Activated CD4-positive, alpha-beta T cell treated with anti-CD3 and anti-CD28 coated beads for 4 hours (primary cell): ENCODE measurements around the gene HLA-DOB.

Experiments used
- DNase-seq, 2 donors: peaks; one replicate each; pipeline ENCODE4 v3.0.0-alpha.2; 2020

The HLA-DOB gene

GRCh38 chr6:32816746-32817204 is at the start of gene HLA-DOB:
HLA-DOB (minus strand) TSS chr6:32817002; CDS start chr6:32816951, 51 bp downstream.
- no peak for DNase-seq

DNA sequence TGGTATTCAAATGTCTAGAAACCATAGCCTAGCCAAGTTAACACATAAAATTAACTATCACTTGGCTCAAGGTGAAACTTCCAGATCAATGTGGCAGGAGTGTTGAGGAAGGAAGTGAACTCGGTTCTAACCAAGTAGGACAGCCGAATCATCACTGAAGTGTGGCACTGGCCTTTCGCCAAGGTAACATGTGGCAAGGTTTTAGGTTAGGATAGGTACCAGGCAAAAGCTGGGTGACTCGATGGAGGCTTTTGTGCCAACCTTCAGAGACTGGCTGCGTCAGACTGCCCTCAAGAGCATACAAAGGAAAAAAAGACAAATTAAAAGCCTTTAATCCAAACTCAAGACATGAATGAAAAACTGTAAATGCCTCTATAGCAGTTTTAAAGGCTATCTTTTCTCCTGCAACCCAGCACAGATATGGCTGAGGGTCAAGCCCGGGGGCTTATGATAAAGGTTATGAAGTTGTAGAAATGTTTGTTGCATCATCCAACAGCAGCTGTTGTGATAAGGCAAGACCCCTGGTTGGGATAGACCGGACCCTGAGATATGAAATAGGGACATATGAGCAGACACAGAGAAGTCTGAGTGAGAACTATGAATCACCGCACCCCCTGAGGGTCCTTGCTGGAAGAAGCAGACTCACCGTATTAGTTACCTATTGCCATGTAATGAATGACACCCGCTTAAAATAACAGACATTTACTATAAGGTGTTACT is 49.1 kb upstream of the HLA-DOB start:
- DNase-seq: no peak

DNA sequence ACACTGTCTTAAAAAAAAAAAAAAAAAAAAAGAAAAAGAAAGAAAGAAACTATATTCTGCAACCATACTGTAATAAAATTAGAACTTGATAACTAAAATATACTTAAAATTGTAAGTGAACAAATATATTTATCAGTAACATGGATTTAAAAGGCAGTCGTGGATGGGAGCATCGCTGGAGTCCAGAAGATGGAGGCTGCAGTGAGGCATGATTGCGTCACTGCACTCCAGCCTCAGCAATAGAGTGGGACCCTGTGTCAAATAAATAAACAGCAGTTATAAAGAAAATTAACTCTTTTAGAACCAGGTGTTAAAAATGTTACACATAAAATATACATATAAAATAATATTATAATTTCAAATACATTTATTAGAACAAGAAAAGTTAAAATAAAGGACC is 45.9 kb upstream of the HLA-DOB start:
- DNase-seq: no peak

- DNase-seq: no peak
Observed at GRCh38 chr6:32860674-32861073, 43.9 kb upstream of the HLA-DOB start.

DNA sequence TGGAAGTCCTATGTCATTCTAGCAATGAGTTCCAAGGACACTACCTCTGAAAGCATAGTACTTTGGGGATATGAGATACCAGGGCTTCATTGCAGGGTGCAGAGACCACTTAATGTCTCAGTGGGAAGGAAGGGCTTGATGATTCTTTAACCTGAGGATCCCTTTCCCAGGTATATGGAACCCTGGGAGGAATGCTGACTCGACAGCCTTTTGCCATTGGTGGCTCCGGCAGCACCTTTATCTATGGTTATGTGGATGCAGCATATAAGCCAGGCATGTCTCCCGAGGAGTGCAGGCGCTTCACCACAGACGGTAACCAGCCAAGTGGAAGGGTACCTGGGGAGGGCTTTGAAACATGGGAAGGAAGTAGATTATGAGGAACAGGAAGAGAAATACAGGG is 41.4 kb upstream of the HLA-DOB start:
- DNase-seq: no peak

GRCh38 chr6:32857156-32857891 is 40.5 kb upstream of the HLA-DOB start:
- DNase-seq: no peak

DNA sequence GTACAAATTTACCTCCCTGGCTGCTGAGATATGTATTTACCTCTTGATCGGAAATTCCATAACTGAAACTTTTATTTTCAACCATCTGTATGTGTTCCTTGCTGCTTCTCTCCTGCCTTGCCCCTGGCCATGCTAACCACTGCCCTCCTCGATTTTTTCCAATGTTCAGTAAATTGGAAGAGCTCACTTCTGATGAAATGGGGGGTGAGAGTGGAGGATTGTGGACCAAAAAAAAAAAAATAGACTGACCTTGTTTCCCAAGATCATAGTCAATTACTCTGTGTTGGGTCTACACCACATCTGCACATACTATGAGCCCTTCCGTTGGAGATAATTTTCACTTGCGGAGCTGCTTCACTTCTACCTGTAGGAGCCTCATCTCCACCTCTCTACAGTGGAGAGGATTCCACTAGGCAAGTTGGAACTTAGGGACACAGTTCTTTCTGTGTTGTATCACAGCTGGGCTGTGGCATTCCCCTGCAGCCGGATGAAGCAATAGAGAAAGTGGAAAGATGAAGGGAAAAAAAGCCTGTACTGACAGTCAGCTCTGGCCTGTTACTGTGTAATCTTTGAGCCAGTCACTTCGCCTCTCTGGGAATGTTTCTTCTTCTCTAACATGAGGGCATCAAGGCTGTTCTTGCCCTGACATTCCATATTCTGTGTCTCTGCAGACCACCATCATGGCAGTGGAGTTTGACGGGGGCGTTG is 38.8 kb upstream of the HLA-DOB start:
- no peak for DNase-seq

- DNase-seq: peak; percentile 72 to 79
Observed at GRCh38 chr6:32854376-32855178, 37.8 kb upstream of the HLA-DOB start.

DNA sequence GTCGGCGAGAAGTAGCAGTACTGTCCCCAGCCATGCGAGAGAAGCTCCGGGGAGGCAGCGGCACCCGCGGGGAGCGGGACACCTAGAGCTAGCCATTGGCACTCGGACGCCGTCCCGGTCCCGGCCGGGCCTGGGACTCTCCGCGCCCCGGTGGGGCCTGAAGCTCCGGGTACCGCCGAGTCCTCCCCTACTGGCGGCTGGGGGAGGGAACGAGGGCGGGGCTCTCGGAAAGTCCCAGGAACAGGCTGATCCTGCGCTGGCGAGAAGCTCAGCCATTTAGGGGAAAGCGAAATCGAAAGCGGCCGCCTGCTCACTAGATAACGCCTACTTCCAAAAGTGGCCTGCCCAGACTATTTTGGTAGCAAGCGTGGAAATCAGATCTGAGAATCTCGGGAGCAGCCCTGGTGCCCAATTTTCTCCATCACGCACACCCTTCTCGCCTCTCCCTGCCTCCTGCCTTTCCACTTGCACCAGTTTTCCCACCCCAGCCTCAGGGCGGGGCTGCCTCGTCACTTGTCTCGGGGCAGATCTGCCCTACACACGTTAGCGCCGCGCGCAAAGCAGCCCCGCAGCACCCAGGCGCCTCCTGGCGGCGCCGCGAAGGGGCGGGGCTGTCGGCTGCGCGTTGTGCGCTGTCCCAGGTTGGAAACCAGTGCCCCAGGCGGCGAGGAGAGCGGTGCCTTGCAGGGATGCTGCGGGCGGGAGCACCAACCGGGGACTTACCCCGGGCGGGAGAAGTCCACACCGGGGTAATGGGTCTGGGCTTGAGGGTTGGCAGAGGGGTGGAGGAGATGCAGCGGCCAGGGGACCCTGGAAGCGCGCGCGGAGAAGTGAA is 37.0 kb upstream of the HLA-DOB start, which contains the start of the genes PSMB9 and TAP1:
Gene PSMB9, plus strand, starts transcription at position 652 of the 835 bp plus-strand sequence. Its CDS starts 38 bp downstream, at position 690.
Gene TAP1, minus strand, starts transcription at position 164 of the 835 bp plus-strand sequence. Its CDS starts 68 bp downstream, at position 96.
- peak; percentile 96 to 97 for DNase-seq

- peak; percentile 55 to 60 for DNase-seq
Observed at GRCh38 chr6:32852844-32853540, 36.2 kb upstream of the HLA-DOB start.

GRCh38 chr6:32852018-32852843 is 35.4 kb upstream of the HLA-DOB start:
- DNase-seq: peak in 1 of 2 donors; percentile 39

GRCh38 chr6:32851025-32851424 is 34.2 kb upstream of the HLA-DOB start:
- no peak for DNase-seq

GRCh38 chr6:32849126-32849525 is 32.3 kb upstream of the HLA-DOB start:
- DNase-seq: no peak

DNA sequence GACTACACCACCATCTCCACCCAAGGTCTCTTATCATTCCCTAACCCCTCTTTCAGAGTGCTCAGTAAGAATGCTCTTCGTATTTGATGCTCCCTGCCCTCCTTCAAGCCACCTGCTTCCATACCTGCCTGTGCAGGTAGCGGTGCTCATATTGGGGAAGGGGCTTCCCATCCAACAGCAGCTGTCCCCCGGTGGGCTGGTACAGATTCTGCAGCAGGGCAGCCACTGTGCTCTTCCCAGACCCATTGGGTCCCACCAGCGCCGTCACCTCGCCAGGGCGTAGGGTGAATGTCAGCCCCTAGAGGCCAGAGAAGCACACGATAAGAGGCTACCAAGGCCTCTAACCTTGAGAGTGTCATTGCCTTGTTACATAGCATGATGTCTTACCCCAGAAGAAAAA is 31.0 kb upstream of the HLA-DOB start:
- no peak for DNase-seq

GRCh38 chr6:32847004-32847403 is 30.2 kb upstream of the HLA-DOB start:
- no peak for DNase-seq

GRCh38 chr6:32845384-32845884 is 28.6 kb upstream of the HLA-DOB start:
- peak in 1 of 2 donors; percentile 33 for DNase-seq

GRCh38 chr6:32844839-32845383 is 28.1 kb upstream of the HLA-DOB start:
- no peak for DNase-seq

DNA sequence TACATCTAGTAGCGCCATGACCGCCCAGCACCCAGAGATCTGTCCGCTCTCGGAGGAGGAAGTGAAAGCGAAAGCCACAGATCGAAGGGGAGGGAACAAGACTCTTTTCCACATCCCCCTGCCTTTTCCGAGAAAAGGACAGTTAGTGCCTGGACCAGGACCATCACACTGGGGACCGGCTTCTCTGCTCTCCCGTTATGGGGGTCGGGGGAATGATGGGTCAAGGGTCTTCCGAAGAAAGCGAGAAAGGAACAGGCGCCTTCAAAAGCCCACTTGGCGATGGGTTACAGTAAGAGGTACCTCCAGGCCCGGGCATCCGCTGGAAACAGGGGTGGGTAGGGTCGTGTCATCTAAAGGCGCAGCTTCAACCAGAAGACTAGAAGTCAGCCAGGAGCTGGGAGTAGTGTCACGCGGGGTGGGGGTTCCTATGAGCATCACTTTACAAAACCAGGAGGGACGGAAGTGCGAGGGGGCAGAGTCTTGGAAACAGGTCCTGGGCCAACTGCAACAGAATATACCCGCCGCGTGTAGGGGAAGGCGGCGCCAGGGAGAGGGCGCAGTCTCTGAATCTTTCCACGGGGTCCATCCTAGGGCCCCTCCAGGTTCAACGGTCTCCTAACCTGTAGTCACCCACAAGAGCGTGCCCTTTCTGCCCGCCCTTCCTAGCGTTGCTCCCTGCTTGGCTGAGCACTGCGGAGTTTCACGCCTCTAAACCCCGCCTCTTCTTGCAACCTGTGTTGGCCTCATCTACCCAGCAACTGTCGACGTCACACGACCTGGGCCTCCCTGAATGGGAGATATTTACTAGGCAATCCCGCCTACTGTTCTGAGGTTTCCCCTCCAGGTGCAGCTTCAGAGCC is 27.4 kb upstream of the HLA-DOB start, which contains the start of gene PSMB8:
Gene PSMB8, minus strand, starts transcription at position 69 of the 860 bp plus-strand sequence. Its CDS starts 51 bp downstream, at position 18.
- peak; percentile 98 to 99 for DNase-seq
